ENCODE measurements around the gene RPL37.
"Not testable (repeated sequence)": the region's sequence is repeated elsewhere in the genome, so short reads cannot be mapped to it uniquely, and the experiment has no call there.

Gene RPL37

GRCh38 chr5:40834849-40835787, at the start of gene RPL37:
TSS of gene RPL37 (minus strand) at chr5:40835222. CDS start at chr5:40835185, 37 bp downstream.
- peak; percentile 95 for DNase-seq

DNA sequence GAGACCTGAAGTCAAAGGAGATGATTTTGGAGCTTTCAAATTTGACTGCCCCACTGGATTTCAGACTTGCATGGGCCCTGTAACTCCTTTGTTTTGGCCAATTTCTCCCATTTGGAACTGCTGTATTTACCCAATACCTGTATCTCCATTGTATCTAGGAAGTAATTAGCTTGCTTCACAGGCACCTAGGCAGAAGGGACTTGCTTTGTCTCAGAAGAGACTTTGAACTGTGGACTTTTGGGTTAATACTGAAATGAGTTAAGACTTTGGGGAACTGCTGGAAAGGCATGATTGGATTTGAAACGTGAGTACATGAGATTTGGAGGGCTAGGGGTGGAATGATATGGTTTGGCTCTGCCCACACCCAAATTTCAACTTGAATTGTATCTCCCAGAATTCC, 48.0 kb upstream of the RPL37 start:
- DNase-seq, result not testable (repeated sequence)

DNA sequence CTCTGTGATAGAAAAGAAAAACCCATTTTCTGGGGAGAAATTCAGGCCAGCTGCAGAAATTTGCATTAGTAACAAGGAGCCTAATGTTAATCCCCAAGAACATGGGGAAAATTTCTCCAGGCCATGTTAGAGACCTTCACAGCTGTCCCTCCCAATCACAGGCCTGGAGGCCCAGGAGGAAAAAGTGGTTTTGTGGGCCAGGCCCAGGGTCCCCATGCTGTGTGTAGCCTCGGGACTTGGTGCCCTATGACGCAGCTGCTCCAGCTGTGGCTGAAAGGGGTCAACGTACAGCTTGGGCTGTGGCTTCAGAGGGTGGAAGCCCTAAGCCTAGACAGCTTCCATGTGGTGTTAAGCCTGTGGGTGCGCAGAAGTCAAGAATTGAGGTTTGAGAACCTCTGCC, 47.3 kb upstream of the RPL37 start:
- no peak for DNase-seq

DNA sequence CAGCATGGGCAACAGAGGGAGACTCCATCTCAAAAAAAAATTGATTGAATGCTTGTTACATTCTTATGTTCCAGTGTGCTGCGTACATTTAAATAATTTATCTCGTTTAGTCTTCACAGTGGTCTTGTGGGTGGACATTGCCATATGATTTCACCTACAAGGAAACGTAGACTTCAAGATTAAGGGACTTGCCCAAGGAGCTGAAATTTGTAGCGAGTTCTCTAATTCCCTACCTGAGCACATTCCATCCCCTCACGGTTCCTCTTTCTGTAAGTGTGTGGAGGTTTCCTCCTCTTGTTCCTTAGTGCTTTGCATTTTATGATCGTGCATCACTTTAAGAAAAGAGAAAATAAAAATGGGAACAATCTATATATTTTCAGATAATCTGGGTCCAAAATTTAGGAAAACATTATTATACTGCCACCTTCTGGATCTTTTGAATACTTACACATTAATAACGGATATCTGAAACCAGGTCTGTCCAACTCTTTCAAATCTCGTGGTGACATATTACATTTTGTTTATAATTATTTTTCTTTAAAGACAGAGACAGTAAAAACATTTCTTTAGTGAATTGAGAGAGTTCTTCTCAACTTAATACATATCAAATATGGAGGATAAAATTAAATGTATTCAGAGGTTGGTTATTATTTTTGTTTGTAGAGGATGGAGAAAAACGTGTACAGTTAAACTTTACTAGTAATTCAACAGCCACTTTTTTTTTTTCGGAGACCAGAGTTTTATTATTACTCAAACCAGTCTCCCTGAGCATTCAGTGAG, 44.3 kb upstream of the RPL37 start:
- DNase-seq, result peak; percentile 3

DNA sequence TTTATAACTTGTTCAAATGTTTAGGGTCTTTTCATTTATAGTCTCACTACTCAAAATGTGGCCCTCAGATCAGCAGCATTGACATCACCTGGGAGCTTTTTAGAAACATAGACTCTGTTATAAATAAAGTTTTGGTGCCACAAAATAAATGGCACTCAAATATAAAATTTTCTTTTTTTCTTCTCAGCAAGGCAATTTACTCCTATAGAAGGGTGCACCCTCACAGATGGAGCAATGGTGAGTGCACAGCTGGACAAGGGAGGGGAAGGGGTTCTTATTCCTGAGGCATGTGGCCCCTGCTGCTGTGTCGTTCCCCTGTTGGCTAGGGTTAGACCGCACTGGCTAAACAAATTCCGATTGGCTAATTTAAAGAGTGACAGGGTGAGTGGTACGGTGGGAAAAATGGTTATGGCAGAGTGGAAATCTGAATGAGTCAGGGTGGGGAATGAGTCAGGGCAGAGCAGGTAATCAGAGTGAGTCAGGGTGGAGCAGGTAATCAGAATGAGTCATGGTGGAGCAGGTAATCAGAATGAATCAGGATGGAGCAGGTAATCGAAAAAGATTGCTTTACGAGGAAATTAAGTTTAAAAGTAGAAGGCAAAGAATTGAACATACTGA, 42.5 kb upstream of the RPL37 start:
- no peak for DNase-seq

GRCh38 chr5:40875958-40876357, 40.9 kb upstream of the RPL37 start:
- no peak for DNase-seq

GRCh38 chr5:40873286-40873880, 38.4 kb upstream of the RPL37 start:
- DNase-seq, result no peak

DNA sequence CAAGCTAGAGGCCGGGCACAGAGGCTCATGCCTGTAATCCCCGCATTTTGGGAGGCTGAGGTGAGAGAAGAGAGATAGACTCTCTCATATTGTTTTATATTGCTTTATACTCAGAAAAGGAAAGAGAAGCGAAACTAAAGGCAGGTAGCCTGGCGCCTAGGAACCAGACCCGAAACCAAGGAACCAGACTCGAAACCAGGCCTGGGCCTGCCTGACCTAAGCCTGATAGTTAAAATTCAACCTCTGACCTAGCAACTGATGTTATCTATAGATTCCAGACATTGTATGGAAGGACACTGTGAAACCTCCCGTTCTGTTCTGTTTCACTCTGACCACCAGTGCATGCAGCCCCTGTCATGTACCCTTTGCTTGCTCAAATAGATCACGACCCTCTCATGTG, 37.2 kb upstream of the RPL37 start:
- DNase-seq, result not testable (repeated sequence)

GRCh38 chr5:40871177-40871576, 36.2 kb upstream of the RPL37 start:
- DNase-seq, result no peak

DNA sequence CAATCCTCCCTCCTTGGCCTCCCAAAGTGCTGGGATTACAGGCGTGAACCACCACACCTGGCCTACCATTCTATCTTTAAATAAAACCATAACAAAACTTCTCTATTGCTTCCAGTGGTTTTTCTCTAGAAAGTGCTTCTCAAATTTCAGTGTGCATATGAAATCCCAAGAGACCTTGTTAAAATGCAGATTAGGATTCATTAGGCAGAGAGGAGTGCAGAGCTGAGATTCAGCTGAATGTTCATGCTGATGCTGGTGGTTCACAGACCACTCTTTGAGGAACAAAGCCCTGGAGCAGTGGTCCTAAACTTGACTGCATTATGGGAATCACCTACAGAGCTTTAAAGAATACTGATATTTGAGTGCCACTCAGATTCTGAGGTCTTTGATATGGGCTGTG, 34.4 kb upstream of the RPL37 start:
- no peak for DNase-seq

DNA sequence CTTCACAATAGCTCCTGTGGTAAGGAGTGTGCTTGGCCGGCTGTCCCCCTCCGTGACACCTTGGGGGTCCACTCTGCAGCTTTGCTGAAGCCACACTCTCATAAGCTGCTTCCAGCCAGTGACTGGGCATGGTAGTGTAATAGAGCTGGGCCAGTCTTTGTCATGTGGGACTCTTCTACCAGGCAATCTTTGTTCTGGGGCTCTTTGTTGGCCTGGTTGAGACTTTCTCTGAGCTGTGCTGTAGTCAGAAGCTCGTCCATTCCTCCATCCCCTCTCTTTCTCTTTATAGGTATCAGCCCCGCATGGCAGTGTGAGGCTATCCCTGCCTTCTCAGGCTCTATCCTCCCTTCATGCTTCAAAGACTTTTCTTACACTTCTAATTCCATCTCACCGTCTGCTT, 31.8 kb upstream of the RPL37 start:
- no peak for DNase-seq

DNA sequence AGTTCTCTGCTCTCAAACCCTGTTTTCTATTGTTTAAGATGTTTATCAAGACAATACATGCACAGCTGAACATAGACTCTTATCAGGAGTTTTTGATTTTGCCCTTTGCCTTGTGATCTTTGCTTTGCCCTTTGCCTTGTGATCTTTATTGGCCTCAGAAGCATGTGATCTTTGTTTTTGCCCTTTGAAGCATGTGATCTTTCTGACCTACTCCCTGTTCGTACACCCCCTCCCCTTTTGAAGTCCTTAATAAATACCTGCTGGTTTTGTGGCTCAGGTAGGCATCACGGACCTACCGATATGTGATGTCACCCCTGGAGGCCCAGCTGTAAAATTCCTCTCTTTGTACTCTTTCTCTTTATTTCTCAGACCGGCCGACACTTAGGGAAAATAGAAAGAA, 30.0 kb upstream of the RPL37 start:
- not testable (repeated sequence) for DNase-seq

DNA sequence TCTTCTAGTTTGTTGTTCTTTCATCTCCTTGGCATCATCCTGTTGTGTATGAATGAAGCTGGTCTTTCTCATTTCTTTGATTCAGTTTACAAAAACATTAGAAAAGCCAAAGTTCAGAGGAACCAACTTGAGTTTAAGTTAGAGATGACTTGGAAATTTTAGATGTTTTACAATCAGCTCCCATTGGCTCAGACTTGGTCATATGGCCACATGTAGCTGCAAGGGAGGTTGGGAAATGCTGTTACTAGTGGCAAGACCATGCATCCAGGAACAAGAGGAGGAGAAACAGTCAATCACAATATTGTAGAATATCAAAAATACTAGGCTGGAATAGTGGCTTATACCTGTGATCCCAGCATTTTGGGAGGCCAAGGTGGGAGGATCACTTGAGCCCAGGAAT, 25.7 kb upstream of the RPL37 start:
- DNase-seq, result no peak

- no peak for DNase-seq
Observed at GRCh38 chr5:40853632-40854192, 18.7 kb upstream of the RPL37 start.

- no peak for DNase-seq
Observed at GRCh38 chr5:40847525-40847924, 12.5 kb upstream of the RPL37 start.

DNA sequence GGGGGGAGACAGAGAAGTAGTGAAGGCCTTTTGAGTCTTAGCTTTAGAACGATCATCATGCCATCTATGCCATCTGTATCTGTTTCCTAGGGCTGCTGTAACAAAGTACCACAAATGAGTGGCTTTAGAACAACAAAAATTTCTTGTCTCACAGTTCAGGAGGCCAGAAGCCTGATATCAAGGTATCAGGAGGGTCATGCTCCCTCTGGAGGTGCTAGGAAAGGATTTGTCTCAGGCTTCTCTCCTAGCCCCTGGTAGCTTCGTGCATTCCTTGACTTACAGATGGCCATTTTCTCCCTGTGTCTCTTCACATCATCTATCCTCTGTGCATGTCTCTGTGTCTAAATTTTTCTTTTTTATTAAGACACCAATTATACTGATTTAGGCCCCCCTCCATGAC, 11.3 kb upstream of the RPL37 start:
- DNase-seq, result no peak

GRCh38 chr5:40844565-40844964, 9.5 kb upstream of the RPL37 start:
- no peak for DNase-seq

DNA sequence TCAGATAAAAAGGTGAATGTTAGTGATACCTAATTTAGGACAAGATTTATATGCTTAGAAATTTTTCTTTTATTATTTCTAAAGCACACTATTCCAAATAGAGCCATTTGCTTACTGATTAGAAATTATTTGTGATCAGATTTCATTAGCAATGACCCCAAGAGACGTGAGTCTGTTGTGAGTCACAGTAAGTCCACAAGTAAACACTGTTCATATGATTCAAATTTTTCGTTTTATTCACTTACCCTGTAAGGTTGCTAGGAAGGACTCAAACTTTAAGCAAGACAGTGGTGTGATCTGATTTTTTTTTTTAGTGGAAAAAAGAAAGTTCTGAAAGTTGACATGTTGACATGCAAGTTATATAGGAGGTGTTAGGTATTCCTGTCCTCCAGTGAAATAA, 7.3 kb upstream of the RPL37 start:
- DNase-seq, result no peak

DNA sequence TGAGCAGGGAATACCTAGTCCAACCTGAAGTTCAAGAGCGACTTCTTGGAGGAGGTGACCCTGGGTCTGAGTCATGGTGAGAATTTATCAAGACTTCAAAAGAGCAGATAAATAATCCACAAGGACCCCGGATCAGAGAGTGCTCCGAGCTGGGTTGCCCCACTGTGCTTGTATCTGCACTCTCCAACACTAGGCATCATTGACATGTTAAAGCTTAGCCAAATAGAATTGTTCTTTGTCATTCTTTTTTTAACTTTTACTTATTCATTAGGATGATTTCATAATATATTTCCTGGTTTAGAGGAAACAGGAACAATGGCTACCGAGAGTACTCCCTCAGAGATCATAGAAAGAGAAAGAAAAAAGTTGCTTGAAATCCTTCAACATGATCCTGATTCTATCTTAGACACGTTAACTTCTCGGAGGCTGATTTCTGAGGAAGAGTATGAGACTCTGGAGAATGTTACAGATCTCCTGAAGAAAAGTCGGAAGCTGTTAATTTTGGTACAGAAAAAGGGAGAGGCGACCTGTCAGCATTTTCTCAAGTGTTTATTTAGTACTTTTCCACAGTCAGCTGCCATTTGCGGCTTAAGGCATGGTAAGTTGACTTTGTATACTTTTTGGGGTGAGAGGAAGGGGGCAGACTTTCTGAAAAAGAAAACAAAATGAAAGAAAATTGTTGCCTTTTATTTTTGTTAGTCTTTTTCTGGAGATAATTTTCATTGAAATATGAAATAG, 6.2 kb upstream of the RPL37 start, which contains the start of gene CARD6:
CARD6 (plus strand) TSS at position 300 of the 738 bp plus-strand sequence; CDS start at position 316, 16 bp downstream.
- DNase-seq, result no peak

GRCh38 chr5:40838086-40838485, 3.1 kb upstream of the RPL37 start:
- no peak for DNase-seq

DNA sequence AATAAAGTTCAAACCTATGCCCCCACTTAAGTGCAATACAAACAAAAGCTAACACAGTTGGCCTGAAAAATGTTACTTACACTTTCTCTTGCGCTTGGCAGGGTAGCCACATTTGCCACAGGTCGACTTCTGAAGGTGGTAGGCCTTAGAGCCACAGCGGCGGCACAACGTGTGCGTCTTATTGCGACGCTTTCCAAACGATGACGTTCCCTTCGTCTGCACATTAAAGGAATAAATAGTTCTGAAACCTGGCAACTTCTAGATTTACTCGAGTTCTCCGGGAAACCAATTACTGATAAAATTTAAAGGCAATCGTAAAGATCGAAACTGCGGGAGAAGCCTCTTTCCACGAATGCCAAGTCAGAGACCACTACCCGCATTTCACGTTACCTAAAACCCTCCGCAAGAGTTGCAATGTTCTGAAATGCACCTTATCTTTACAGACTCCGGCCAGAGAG, 602 bp downstream of the RPL37 start:
- DNase-seq, result no peak

- no peak for DNase-seq
Observed at GRCh38 chr5:40833712-40834229, 1.3 kb downstream of the RPL37 start.

Data from amniotic stem cell (primary cell).